Endometrial microvascular endothelial cells (primary cell): Measurements from ENCODE around the gene RPS4Y1. TPM values are rescaled to one million over a fixed set of nuclear protein-coding genes. Genes with fewer than 3 reads are reported as not detected.
"Not testable (repeated sequence)": the region's sequence is repeated elsewhere in the genome, so short reads cannot be mapped to it uniquely, and the experiment has no call there.

Experiments
- in situ Hi-C: cut with HindIII; loops from 2 replicates; pipeline ENCODE4 v1.10.0; 2017; ENCODE audit warnings: low sequenced_read_pairs, low pct_unique_long_range_greater_than_20kb; ENCODE audit errors: inconsistent ontology term
- total RNA-seq: library from RNA; depleted of rRNA; stranded (reverse); fragments of >200 nt; gene quantifications from one replicate; pipeline ENCODE4 v1.2.3, GENCODE V29; 2015; ENCODE audit errors: inconsistent ontology term

Gene RPS4Y1
- total RNA-seq, 1 donor from 2014 or later: not detected

DNA sequence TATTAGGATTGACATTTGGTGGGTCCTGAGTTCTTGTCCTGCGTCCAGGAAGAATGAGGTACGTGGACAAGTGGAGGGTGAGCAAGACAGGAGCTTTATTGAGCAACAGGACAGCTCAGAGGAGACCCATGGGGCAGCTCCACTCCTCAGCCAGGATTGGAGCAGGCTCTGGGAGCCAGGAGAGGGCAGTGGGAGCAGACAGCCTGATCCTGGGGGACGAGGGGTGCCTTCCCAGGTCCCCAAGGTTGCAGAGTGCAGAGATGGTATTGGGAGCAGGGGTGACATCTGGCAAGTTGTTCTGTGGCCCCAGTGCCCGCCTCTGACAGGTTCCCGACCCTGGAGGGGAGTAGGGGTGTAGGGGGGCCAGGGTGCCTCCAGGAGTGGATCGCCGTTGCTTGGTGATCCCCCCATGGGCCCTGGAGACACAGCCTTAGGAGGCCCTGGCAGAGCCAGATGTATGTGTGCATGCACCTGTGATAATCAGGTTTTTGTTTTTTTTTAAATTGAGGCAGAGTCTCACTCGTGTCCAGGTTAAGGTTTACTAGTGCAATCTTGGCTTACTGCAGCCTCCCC, 26.7 kb downstream of the RPS4Y1 start:
- in situ Hi-C loops: no loop called here

DNA sequence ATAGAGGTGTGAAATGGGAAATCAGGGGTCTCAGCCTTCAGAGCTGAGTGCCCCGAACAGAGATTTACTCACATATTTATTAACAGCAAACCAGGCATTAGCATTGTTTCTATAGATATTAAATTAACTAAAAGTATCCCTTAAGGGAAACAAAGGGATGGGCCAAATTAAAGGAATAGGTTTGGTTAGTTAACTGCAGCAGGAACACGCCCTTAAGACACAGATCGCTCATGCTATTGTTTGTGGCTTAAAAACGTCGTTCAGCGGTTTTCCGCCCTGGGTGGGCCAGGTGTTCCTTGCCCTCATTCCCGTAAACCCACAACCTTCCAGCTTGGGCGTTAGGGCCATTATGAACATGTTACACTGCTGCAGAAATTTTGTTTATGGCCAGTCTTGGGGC, 30.8 kb downstream of the RPS4Y1 start:
- in situ Hi-C loops: not testable (repeated sequence)

GRCh38 chrY:2874211-2874610, 32.8 kb downstream of the RPS4Y1 start:
- in situ Hi-C loops: no loop called here

DNA sequence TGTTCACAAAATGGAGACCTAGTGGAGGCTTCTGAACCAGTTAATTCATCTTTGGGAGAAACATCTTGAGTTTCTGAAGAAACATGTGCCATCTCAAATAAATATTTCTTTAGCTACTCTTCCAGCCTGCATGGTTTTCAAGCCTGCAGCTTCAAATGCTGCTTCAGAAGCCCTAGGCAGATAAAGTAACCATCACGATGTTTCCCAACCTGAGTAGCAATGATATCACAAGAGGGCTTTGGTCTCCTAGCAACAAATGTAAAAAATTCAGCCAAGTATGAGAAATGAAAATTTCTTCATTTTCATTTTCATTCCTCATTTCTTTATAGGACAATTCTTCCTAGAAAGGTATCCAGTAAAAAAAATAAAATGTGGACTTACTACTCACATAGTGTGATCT, 42.2 kb downstream of the RPS4Y1 start:
- in situ Hi-C loops: no loop called here

- in situ Hi-C loops: no loop called here
These were observed 44.5 kb downstream of the RPS4Y1 start for GRCh38 chrY:2885880-2886279.

- in situ Hi-C loops: no loop called here
These were observed 46.0 kb downstream of the RPS4Y1 start for GRCh38 chrY:2887386-2887785.

DNA sequence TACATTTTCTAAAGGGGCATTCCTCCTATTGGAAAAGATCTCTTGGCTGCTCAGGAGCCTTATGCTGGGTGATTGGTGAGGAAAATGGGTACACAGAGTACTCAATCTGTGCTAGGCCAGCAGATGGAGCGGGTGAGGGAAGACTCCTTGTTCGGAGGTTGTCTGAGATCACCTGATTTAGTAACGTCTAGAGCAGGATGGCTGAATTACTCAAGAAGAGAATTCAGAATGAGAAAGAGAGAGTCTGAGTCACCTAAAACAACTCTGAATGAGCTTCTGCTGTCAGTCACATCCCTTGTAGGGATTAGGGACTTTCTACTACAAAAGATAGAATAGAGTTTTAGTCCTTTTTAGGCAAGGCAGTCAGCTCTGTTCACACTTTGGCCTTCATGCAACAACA, 46.6 kb downstream of the RPS4Y1 start:
- in situ Hi-C loops: no loop called here

GRCh38 chrY:2893471-2893870, 52.1 kb downstream of the RPS4Y1 start:
- in situ Hi-C loops: no loop called here

- in situ Hi-C loops: no loop called here
These were observed 54.6 kb downstream of the RPS4Y1 start for GRCh38 chrY:2896050-2896449.

- in situ Hi-C loops: no loop called here
These were observed 66.0 kb downstream of the RPS4Y1 start for GRCh38 chrY:2907356-2907755.

GRCh38 chrY:2913066-2913815, 71.8 kb downstream of the RPS4Y1 start:
- in situ Hi-C loops: no loop called here

Other genes with a start within 250 kb of the RPS4Y1 start
- not detected for gene SRY, start 53.9 kb upstream of the RPS4Y1 start, total RNA-seq
- gene ZFY, start 93.8 kb downstream of the RPS4Y1 start, total RNA-seq: not detected